Stomach (tissue), 9 donors: ENCODE measurements around the gene ARHGAP26. TPM values are rescaled to one million over a fixed set of nuclear protein-coding genes. Genes with fewer than 3 reads are reported as not detected.

Source experiments
- DNase-seq, 2 donors: peaks; one replicate each; pipeline versions ENCODE4 v3.0.0 to v3.0.0-alpha.2; 2013 to 2019
- H3K27ac ChIP-seq, 5 donors: fragments of 200-600 bp in 4 of 5; sonication (generic) in 4 of 5; one replicate each; pipeline ENCODE4 v1.5.1; 2013 to 2019; ENCODE audit warnings: mild to moderate bottlenecking in 1 of 5, moderate library complexity in 1 of 5
- H3K27me3 ChIP-seq, 3 donors: fragments of 200-600 bp; sonication (generic); one replicate each; pipeline ENCODE4 v1.5.1; 2017 to 2019; ENCODE audit warnings: mixed run types in 1 of 3
- H3K36me3 ChIP-seq, 4 donors: fragments of 200-600 bp; sonication (generic); 1 replicate in 3 of 4; 2 replicates in 1 of 4; pipeline ENCODE4 v1.5.1; 2016 to 2019
- H3K4me1 ChIP-seq, 4 donors: fragments of 200-600 bp; sonication (generic); one replicate each; pipeline ENCODE4 v1.5.1; 2016 to 2019
- H3K4me3 ChIP-seq, 4 donors: fragments of 200-600 bp; sonication (generic) in 3 of 4; one replicate each; pipeline ENCODE4 v1.5.1; 2016 to 2019; ENCODE audit warnings: mild to moderate bottlenecking in 1 of 4
- H3K9me3 ChIP-seq, 4 donors: fragments of 200-600 bp; sonication (generic); one replicate each; pipeline ENCODE4 v1.5.1; 2016 to 2019
- EP300 ChIP-seq: sonication (generic); formaldehyde crosslinking; IDR thresholded peaks from one replicate; pipeline ENCODE4 v1.6.1; 2017; ENCODE audit warnings: antibody characterized with exemption
- POLR2A ChIP-seq, 4 donors: fragments of 450-650 bp; IDR thresholded peaks; one replicate each; pipeline ENCODE4 v1.6.1; 2016; ENCODE audit warnings: antibody characterized with exemption in 4 of 4, control low read depth in 2 of 4, mild to moderate bottlenecking in 1 of 4, moderate library complexity in 1 of 4
- POLR2AphosphoS5 ChIP-seq, 3 donors: sonication (generic); formaldehyde crosslinking; IDR thresholded peaks; one replicate each; pipeline ENCODE4 v1.6.1; 2016; ENCODE audit warnings: antibody characterized with exemption in 3 of 3
- WGBS, 5 donors: extraction: QIAGEN DNeasy Blood & Tissue Kit in 3 of 5; methylation state at CpG; one replicate each; pipeline versions ENCODE4 v1.1.5 to v1.1.7; 2013 to 2018; 5-methylcytosine and 5-hydroxymethylcytosine counted together
- intact Hi-C: fragments of 100-400 bp; cut with DNase I; formaldehyde crosslinking; loops from one replicate; pipeline ENCODE4 v1.15.1; 2023; ENCODE audit warnings: low total_unique reads
- polyA plus RNA-seq, 3 donors: library from polyadenylated mRNA; stranded (reverse); fragments of 200-250 nt; gene quantifications; one replicate each; pipeline ENCODE4 v1.2.3, GENCODE V29; 2013
- total RNA-seq, 5 donors: library from RNA; depleted of rRNA; stranded (reverse); fragments of >200 nt; gene quantifications; one replicate each; pipeline versions ENCODE4 v1.1.0 to v1.2.3, GENCODE V29; 2014 to 2016
- TF ChIP-seq, protein P1 (sequence below), 7 experiments: fragments of 450-650 bp in 4 of 7; fragments of 200-600 bp in 3 of 7; sonication (generic) in 3 of 7; IDR thresholded peaks; one replicate each; pipeline ENCODE4 v1.5.1; 2016 to 2019; ENCODE audit warnings: antibody characterized with exemption in 7 of 7, control low read depth in 2 of 7, mild to moderate bottlenecking in 1 of 7
- donor health status: healthy with polysubstance abuse.
- donor health status: Bipolar disorder and iron deficiency.
- donor health status: healthy.

Gene ARHGAP26
- total and polyA plus RNA-seq, 8 donors = 4.0 to 115 (median 34.1) TPM

DNA sequence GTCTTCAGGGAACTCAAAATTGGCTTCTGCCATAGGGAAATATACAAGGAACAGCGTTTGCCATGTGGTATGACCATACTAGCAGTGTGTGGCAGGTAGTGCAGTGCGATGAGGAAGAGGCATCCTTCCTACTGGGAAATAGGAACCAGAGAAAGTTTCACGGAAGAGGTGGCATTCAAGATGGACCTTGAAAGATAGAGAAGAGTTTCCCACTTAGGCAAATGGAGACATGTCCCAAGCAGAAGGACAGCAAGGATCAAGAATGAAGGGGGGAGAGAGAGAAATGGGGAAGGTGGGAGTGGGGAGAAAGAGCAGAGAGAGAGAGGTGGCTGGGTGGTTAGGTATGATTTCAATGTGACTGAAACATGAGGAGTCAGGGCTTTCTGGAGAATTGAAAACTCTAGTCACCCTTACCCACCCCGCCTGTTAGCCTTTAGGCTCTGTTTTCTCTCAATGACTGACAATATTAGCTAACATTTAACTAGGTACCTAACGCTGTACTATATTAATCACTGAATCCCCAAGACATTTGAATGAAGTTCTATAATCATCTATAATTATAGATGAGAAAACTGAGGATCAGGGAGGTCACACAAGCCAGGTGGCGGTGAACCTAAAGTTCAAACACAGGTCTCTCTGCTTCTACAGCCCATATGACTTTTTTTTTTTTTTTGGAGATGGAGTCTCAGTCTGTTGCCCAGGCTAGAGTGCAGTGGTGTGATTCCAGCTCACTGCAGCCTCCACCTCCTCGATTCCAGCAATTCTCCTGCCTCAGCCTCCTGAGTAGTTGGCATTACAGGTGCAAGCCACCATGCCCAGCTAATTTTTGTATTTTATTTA, 462.0 kb downstream of the ARHGAP26 start:
- no peak overlapping the region for H3K27ac ChIP-seq
- DNase-seq = no peak
- WGBS, 5 donors = 90 to 93% (median 92%) methylated on average over 7 of the region's 7 CpGs
- no peaks in the 10 kb centered on the region for H3K27me3 ChIP-seq
- no peaks in the 10 kb centered on the region for H3K9me3 ChIP-seq
- intact Hi-C loops = no loop called here
- TF ChIP-seq EP300 (no peak), POLR2A (IDR thresholded peaks at IDR 0.05) (no peak)
- peaks cover 0 to 15% (median 4%) of the 10 kb centered on the region in 4 donors for H3K4me1 ChIP-seq
- no peak overlapping the region for H3K4me3 ChIP-seq
- H3K36me3 ChIP-seq = no peaks in the 10 kb centered on the region

DNA sequence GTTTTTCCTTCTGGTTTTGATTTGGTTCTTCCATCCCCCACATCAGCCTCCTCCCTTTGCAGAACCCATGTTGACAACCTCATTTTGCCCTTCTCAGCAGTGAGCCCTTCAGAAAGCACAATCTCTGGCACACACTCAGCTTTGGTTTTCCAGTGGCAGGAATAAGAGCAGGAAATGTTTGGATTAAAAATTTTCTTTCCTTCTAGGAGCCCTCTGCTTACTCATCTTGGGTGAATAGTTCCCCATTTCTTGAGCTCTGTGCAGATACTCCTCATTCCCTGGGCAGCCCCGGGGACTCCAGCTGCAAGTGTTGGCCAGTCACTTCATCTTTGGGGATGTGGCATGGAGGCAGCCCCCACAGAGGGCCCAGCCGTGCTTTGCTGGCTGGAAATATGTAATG, 462.9 kb downstream of the ARHGAP26 start:
- intact Hi-C loops = no loop called here
- Histone ChIP-seq H3K27ac (no peak overlapping the region), H3K27me3 (no peaks in the 10 kb centered on the region), H3K9me3 (no peaks in the 10 kb centered on the region), H3K4me3 (no peak overlapping the region), H3K4me1 (peaks cover 0 to 15% (median 4%) of the 10 kb centered on the region in 4 donors), H3K36me3 (no peaks in the 10 kb centered on the region)
- DNase-seq = no peak
- no peak for TF ChIP-seq POLR2AphosphoS5 (IDR thresholded peaks at IDR 0.05)
- TF ChIP-seq POLR2A (IDR thresholded peaks at IDR 0.05) = no peak
- TF ChIP-seq EP300 = no peak
- TF ChIP-seq, protein P1, sequence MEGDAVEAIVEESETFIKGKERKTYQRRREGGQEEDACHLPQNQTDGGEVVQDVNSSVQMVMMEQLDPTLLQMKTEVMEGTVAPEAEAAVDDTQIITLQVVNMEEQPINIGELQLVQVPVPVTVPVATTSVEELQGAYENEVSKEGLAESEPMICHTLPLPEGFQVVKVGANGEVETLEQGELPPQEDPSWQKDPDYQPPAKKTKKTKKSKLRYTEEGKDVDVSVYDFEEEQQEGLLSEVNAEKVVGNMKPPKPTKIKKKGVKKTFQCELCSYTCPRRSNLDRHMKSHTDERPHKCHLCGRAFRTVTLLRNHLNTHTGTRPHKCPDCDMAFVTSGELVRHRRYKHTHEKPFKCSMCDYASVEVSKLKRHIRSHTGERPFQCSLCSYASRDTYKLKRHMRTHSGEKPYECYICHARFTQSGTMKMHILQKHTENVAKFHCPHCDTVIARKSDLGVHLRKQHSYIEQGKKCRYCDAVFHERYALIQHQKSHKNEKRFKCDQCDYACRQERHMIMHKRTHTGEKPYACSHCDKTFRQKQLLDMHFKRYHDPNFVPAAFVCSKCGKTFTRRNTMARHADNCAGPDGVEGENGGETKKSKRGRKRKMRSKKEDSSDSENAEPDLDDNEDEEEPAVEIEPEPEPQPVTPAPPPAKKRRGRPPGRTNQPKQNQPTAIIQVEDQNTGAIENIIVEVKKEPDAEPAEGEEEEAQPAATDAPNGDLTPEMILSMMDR (IDR thresholded peaks at IDR 0.05) = no peak
- WGBS, 5 donors = 41 to 85% (median 72%) methylated on average over 2 of the region's 2 CpGs

DNA sequence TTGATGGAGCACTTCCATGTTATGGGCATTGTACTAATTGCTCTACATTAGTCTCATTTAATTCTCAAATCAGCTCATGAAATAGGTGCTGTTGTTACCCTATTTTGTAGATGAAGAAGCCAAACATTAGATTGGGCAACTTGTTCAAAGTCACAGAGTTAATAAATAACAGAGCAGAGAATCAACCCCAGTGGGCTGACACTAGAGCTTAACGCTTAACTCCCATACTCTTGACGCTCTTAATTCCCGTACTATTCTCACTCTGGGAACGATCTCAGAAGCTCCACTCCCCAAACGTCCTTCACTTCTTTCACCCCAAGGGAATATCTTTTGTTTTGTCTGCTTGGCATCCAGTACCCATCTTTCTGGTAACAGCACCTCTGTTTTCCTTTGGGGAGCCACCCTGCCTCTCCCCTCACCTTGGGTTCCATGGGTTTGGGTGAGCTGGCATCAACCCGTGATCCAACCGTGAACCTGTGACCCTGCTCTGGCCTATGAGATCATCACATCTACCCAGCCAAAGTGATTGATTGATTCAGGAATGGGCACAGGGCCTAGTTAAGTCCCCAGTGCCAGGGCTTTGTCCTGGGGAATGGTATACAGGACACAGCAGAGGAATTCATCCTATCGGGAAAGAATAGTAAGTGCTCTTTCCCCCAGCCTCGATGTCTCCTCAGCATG, 464.1 kb downstream of the ARHGAP26 start:
- no peak overlapping the region for H3K27ac ChIP-seq
- TF ChIP-seq EP300 (no peak), POLR2A (IDR thresholded peaks at IDR 0.05) (no peak)
- TF ChIP-seq, protein P1 (IDR thresholded peaks at IDR 0.05) = no peak
- WGBS, 5 donors = 80 to 88% (median 86%) methylated on average over 9 of the region's 9 CpGs
- peaks cover 0 to 14% (median 4%) of the 10 kb centered on the region in 4 donors for H3K4me1 ChIP-seq
- H3K36me3 ChIP-seq = no peaks in the 10 kb centered on the region
- no peak for DNase-seq
- intact Hi-C loops = no loop called here
- no peak overlapping the region for H3K4me3 ChIP-seq
- no peaks in the 10 kb centered on the region for H3K9me3 ChIP-seq
- no peaks in the 10 kb centered on the region for H3K27me3 ChIP-seq

DNA sequence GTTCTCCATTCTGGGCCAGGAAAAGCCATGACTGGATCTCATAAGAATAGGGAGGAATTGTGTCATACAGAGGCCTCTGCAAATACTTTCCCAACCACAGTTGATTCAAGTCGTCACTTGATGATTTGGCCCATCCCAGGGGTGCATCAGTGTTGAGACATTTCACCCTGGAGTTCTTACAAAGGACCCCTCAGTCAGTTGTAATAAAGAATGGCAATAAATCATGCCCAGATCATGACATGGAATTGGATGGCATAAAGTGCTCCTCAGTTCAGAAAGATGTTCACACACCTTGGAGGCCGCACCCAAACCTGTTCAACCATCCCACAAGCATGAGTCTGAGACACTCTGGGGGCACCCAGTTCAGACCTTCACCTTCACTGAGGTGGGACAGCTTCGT, 465.2 kb downstream of the ARHGAP26 start:
- Histone ChIP-seq H3K4me3 (no peak overlapping the region), H3K27me3 (no peaks in the 10 kb centered on the region), H3K4me1 (peaks cover 0 to 8% (median 0%) of the 10 kb centered on the region in 4 donors), H3K27ac (no peak overlapping the region), H3K36me3 (no peaks in the 10 kb centered on the region), H3K9me3 (no peaks in the 10 kb centered on the region)
- no peak for DNase-seq
- intact Hi-C loops = no loop called here
- TF ChIP-seq EP300 (no peak), POLR2AphosphoS5 (IDR thresholded peaks at IDR 0.05) (no peak), POLR2A (IDR thresholded peaks at IDR 0.05) (no peak)
- TF ChIP-seq, protein P1 (IDR thresholded peaks at IDR 0.05) = no peak
- WGBS, 5 donors = 81 to 95% (median 89%) methylated on average over 3 of the region's 3 CpGs
